A549 (cell line): ENCODE results near the gene SMTN. TPM values are rescaled to one million over a fixed set of nuclear protein-coding genes. Genes with fewer than 3 reads are reported as not detected.

Experiments used
- ATAC-seq, 2 experiments: fragments of 200-7000 bp in 1 of 2; fragments of >200 bp in 1 of 2; cut with Nextera tagmentation in 1 of 2; cut with Tn5 transposase in 1 of 2; 3 replicates each; pipeline versions ENCODE4 v1.8.0 to v1.9.1; 2018 to 2020; ENCODE audit warnings: mild to moderate bottlenecking in 1 of 2, moderate library complexity in 1 of 2
- CTCF ChIA-PET: fragments of 300-600 bp; sonication (Branson Sonifier 250); formaldehyde crosslinking; extraction: SDS; loops from one replicate; lab custom pipeline; 2021; ENCODE audit warnings: antibody characterized with exemption, inconsistent platforms; lab: Yijun Ruan, JAX
- POLR2A ChIA-PET: fragments of 350-600 bp; formaldehyde crosslinking; extraction: SDS; loops from one replicate; lab custom pipeline; 2021; ENCODE audit warnings: antibody characterized with exemption, inconsistent platforms; lab: Yijun Ruan, JAX
- DNase-seq, 2 experiments: peaks; one replicate each; pipeline versions ENCODE4 v3.0.0 to v3.0.0-alpha.2; 2011 to 2016; ENCODE audit warnings: low read depth in 1 of 2, low spot score in 1 of 2
- FAIRE-seq: peaks from 2 replicates; lab custom pipeline; 2011; peaks lifted over from hg19 to GRCh38; lab: Jason Lieb, UNC
- H3K27ac ChIP-seq, 2 experiments: fragments of >200 bp; sonication (Bioruptor Twin); formaldehyde crosslinking; 3 replicates each; pipeline ENCODE4 v1.5.1; 2016 to 2017
- H3K4me1 ChIP-seq: fragments of >200 bp; sonication (Bioruptor Twin); formaldehyde crosslinking; 3 replicates; pipeline ENCODE4 v1.6.1; 2016
- H3K4me2 ChIP-seq: fragments of >200 bp; sonication (Bioruptor Twin); formaldehyde crosslinking; 3 replicates; pipeline ENCODE4 v1.6.1; 2016
- H3K4me3 ChIP-seq: fragments of >200 bp; sonication (Bioruptor Twin); formaldehyde crosslinking; 3 replicates; pipeline ENCODE4 v1.5.1; 2016
- H3K9me3 ChIP-seq: fragments of >200 bp; sonication (Bioruptor Twin); formaldehyde crosslinking; 3 replicates; pipeline ENCODE4 v1.6.1; 2016
- BHLHE40 ChIP-seq: IDR thresholded peaks from 2 replicates; pipeline ENCODE4 v1.6.1; 2012; ENCODE audit warnings: low read depth, low read length, inconsistent platforms
- CBX2 ChIP-seq: fragments of 200-600 bp; sonication (generic); IDR thresholded peaks from 2 replicates; pipeline ENCODE4 v1.6.1; 2016; ENCODE audit warnings: low read depth, mild to moderate bottlenecking, borderline replicate concordance
- CBX8 ChIP-seq: fragments of 200-600 bp; sonication (generic); IDR thresholded peaks from 2 replicates; pipeline ENCODE4 v1.6.1; 2016
- CEBPB ChIP-seq, 2 experiments: fragments of >200 bp in 1 of 2; sonication (Bioruptor Twin) in 1 of 2; formaldehyde crosslinking in 1 of 2; IDR thresholded peaks; 2 replicates each; pipeline ENCODE4 v1.6.1; 2012 to 2016
- CHD4 ChIP-seq: fragments of 200-600 bp; sonication (generic); IDR thresholded peaks from 2 replicates; pipeline ENCODE4 v1.6.1; 2016; ENCODE audit warnings: antibody characterized with exemption, mild to moderate bottlenecking, borderline replicate concordance
- EHMT2 ChIP-seq: fragments of 200-600 bp; sonication (generic); IDR thresholded peaks from 2 replicates; pipeline ENCODE4 v1.6.1; 2016; ENCODE audit warnings: antibody characterized with exemption, low read depth, mild to moderate bottlenecking, moderate library complexity
- FOSB ChIP-seq: fragments of 250-450 bp; sonication (Bioruptor Pico); IDR thresholded peaks from 2 replicates; pipeline ENCODE4 v1.5.0; 2020; ENCODE audit warnings: mild to moderate bottlenecking, moderate library complexity
- FOXS1 ChIP-seq: fragments of 250-450 bp; sonication (Bioruptor Pico); IDR thresholded peaks from 2 replicates; pipeline ENCODE4 v1.5.0; 2020; ENCODE audit warnings: mild to moderate bottlenecking, moderate library complexity
- HDAC2 ChIP-seq: fragments of 200-600 bp; sonication (generic); IDR thresholded peaks from 2 replicates; pipeline ENCODE4 v1.6.1; 2016
- HEYL ChIP-seq: fragments of 250-450 bp; sonication (Bioruptor Pico); IDR thresholded peaks from 2 replicates; pipeline ENCODE4 v1.8.0; 2021; ENCODE audit warnings: mild to moderate bottlenecking, moderate library complexity
- HOXA7 ChIP-seq: fragments of 250-450 bp; sonication (Bioruptor Pico); IDR thresholded peaks from 2 replicates; pipeline ENCODE4 v1.5.0; 2020; ENCODE audit warnings: mild to moderate bottlenecking, moderate library complexity
- HOXB13 ChIP-seq: fragments of 250-450 bp; sonication (Bioruptor Pico); IDR thresholded peaks from 2 replicates; pipeline ENCODE4 v1.5.0; 2020; ENCODE audit warnings: low read depth, mild to moderate bottlenecking, moderate library complexity
- HOXB5 ChIP-seq: fragments of 250-450 bp; sonication (Bioruptor Pico); IDR thresholded peaks from 2 replicates; pipeline ENCODE4 v1.5.0; 2020; ENCODE audit warnings: mild to moderate bottlenecking, moderate library complexity
- JUNB ChIP-seq: fragments of >200 bp; sonication (Bioruptor Twin); formaldehyde crosslinking; IDR thresholded peaks from 2 replicates; pipeline ENCODE4 v1.6.1; 2016
- KDM1A ChIP-seq: fragments of 200-600 bp; sonication (generic); IDR thresholded peaks from 2 replicates; pipeline ENCODE4 v1.6.1; 2016; ENCODE audit warnings: low read depth, mild to moderate bottlenecking
- NFE2L2 ChIP-seq: fragments of 150-350 bp; conservative IDR thresholded peaks from 2 replicates; pipeline ENCODE4 v1.6.1; 2014; ENCODE audit warnings: low read length
- NPAS2 ChIP-seq: fragments of 250-450 bp; sonication (Bioruptor Pico); IDR thresholded peaks from 2 replicates; pipeline ENCODE4 v1.8.0; 2022; ENCODE audit warnings: mild to moderate bottlenecking, moderate library complexity, borderline replicate concordance
- NR3C1 ChIP-seq: fragments of >200 bp; sonication (Bioruptor Twin); formaldehyde crosslinking; IDR thresholded peaks from 3 replicates; pipeline ENCODE4 v1.6.1; 2017
- PBX3 ChIP-seq: IDR thresholded peaks from 2 replicates; pipeline ENCODE4 v1.6.1; 2012
- POLR2A ChIP-seq: IDR thresholded peaks from 2 replicates; pipeline ENCODE4 v1.6.1; 2012; ENCODE audit warnings: mild to moderate bottlenecking, low read length
- POLR2AphosphoS2 ChIP-seq: conservative IDR thresholded peaks from 2 replicates; pipeline ENCODE4 v1.6.1; 2012; ENCODE audit warnings: low read length, improper control_type of control experiment, inconsistent platforms
- SMC3 ChIP-seq: fragments of >200 bp; sonication (Bioruptor Twin); formaldehyde crosslinking; IDR thresholded peaks from 3 replicates; pipeline ENCODE4 v1.6.1; 2018; ENCODE audit warnings: inconsistent platforms
- TP53 ChIP-seq: fragments of 250-450 bp; sonication (Bioruptor Pico); IDR thresholded peaks from 2 replicates; pipeline ENCODE4 v1.5.0; 2021; ENCODE audit warnings: mild to moderate bottlenecking, moderate library complexity
- ZFP36 ChIP-seq: fragments of 450-650 bp; IDR thresholded peaks from 2 replicates; pipeline ENCODE4 v1.6.1; 2014; ENCODE audit warnings: borderline replicate concordance; ENCODE audit not compliant: partially characterized antibody
- ZSCAN20 ChIP-seq: fragments of 250-450 bp; sonication (Bioruptor Pico); IDR thresholded peaks from 2 replicates; pipeline ENCODE4 v1.8.0; 2022; ENCODE audit warnings: mild to moderate bottlenecking, moderate library complexity
- WGBS: methylation state at CpG from one replicate; pipeline ENCODE4 v1.1.6; 2017; ENCODE audit errors: missing lambda C conversion rate; 5-methylcytosine and 5-hydroxymethylcytosine counted together
- polyA plus RNA-seq, 4 experiments: library from polyadenylated mRNA; depleted of rRNA in 3 of 4; stranded (reverse); fragments of >200 nt; fragmentation: RNase III in 1 of 4; extraction: RNeasy Plus Mini Kit Qiagen cat#74134 plus additional on column Dnase treatment in 1 of 4; gene quantifications; 2 replicates in 3 of 4; 3 replicates in 1 of 4; pipeline ENCODE4 v1.2.3, GENCODE V29; 2011 to 2017
- TF ChIP-seq, protein P1 (sequence below): fragments of >200 bp; sonication (Bioruptor Twin); formaldehyde crosslinking; IDR thresholded peaks from 3 replicates; pipeline ENCODE4 v1.5.1; 2016
- TF ChIP-seq, protein P2 (sequence below): fragments of 250-450 bp; sonication (Bioruptor Pico); IDR thresholded peaks from 2 replicates; pipeline ENCODE4 v1.5.0; 2020; ENCODE audit warnings: low read depth, mild to moderate bottlenecking, moderate library complexity

The SMTN gene
- polyA plus RNA-seq, 2 of the 4 experiments (the other 2 are of a cell fraction) = 12.7 to 33.1 TPM

- no peak for FAIRE-seq
- no peaks in the 10 kb centered on the region for H3K9me3 ChIP-seq
- DNase-seq = no peak
- H3K27ac ChIP-seq = no peak overlapping the region
- no peaks in the 10 kb centered on the region for H3K4me1 ChIP-seq
- H3K4me2 ChIP-seq = no peak overlapping the region
- TF ChIP-seq ZFP36 (no peak), NR3C1 (no peak), POLR2A (no peak), BHLHE40 (no peak), CEBPB (IDR thresholded peaks at IDR 0.05) (no peak), POLR2AphosphoS2 (no peak), NFE2L2 (no peak), NPAS2 (no peak), SMC3 (no peak), PBX3 (no peak), EHMT2 (no peak)
- TF ChIP-seq, protein P1, sequence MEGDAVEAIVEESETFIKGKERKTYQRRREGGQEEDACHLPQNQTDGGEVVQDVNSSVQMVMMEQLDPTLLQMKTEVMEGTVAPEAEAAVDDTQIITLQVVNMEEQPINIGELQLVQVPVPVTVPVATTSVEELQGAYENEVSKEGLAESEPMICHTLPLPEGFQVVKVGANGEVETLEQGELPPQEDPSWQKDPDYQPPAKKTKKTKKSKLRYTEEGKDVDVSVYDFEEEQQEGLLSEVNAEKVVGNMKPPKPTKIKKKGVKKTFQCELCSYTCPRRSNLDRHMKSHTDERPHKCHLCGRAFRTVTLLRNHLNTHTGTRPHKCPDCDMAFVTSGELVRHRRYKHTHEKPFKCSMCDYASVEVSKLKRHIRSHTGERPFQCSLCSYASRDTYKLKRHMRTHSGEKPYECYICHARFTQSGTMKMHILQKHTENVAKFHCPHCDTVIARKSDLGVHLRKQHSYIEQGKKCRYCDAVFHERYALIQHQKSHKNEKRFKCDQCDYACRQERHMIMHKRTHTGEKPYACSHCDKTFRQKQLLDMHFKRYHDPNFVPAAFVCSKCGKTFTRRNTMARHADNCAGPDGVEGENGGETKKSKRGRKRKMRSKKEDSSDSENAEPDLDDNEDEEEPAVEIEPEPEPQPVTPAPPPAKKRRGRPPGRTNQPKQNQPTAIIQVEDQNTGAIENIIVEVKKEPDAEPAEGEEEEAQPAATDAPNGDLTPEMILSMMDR = no peak
- ChIA-PET POLR2A (interaction anchor here (0.6 to 0.9 kb wide), 2 partner anchors 66 to 127 kb away, joined by 3 to 5 read pairs; partner anchors contain the start of genes MORC2 and TUG1), CTCF (interaction anchor here (0.5 to 5.4 kb wide), 7 partner anchors 11 to 541 kb away, joined by 3 to 44 read pairs (median 4); partner anchors contain the start of gene SELENOM)
- ATAC-seq = no peak
- 93% methylated on average over 3 of the region's 3 CpGs for WGBS
- H3K4me3 ChIP-seq = no peak overlapping the region
Observed at GRCh38 chr22:31095637-31096249, 14.6 kb downstream of the SMTN start.

DNA sequence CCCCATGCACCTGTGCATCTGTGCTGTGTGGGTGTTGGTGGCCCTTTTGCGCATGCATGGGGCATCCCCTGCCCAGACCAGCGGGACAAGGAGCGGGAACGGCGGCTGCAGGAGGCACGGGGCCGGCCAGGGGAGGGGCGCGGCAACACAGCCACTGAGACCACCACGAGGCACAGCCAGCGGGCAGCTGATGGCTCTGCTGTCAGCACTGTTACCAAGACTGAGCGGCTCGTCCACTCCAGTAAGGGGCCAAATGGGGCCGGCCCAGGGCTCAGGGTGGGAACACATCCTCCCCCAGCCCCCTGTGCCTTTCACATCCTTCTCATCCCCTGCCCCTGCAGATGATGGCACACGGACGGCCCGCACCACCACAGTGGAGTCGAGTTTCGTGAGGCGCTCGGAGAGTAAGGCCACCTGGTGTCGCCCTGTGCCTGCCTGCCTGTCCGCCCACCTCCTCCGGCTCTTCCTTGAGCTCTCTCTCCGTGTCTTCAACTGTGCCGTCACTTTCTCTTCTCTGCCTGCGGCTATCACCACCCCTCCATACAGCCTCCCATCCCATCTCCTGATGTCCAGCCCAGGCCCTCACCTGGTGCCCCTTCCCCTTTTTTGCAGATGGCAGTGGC, 15.7 kb downstream of the SMTN start:
- FAIRE-seq (no peak), ATAC-seq (no peak), DNase-seq (no peak)
- H3K9me3 ChIP-seq = no peaks in the 10 kb centered on the region
- WGBS = 97% methylated on average over 16 of the region's 27 CpGs
- ChIA-PET POLR2A (no interaction called here), CTCF (interaction anchor here (1.2 to 5.4 kb wide), 4 partner anchors 12 to 176 kb away, joined by 3 to 44 read pairs (median 10); partner anchors contain the start of gene SELENOM)
- H3K4me3 ChIP-seq = no peak overlapping the region
- TF ChIP-seq JUNB (no peak), HOXA7 (CRISPR knock-in tag) (no peak), HOXB13 (no peak), KDM1A (no peak), TP53 (CRISPR knock-in tag) (no peak), CBX2 (no peak), HDAC2 (no peak), FOXS1 (CRISPR knock-in tag) (no peak), PBX3 (no peak), HOXB5 (no peak), FOSB (CRISPR knock-in tag) (no peak), POLR2A (no peak), CHD4 (no peak), ZSCAN20 (CRISPR knock-in tag) (no peak), POLR2AphosphoS2 (no peak), CBX8 (no peak), HEYL (no peak)
- TF ChIP-seq, protein P2, sequence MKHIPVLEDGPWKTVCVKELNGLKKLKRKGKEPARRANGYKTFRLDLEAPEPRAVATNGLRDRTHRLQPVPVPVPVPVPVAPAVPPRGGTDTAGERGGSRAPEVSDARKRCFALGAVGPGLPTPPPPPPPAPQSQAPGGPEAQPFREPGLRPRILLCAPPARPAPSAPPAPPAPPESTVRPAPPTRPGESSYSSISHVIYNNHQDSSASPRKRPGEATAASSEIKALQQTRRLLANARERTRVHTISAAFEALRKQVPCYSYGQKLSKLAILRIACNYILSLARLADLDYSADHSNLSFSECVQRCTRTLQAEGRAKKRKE (CRISPR knock-in tag) = no peak
- peaks cover under 1% of the 10 kb centered on the region for H3K4me1 ChIP-seq
- no peak overlapping the region for H3K4me2 ChIP-seq
- H3K27ac ChIP-seq = no peak overlapping the region
